GM21723 (cell line): ENCODE data around the gene LRIT1.

Experiments used
- ATAC-seq: cut with Tn5 transposase; IDR thresholded peaks from one replicate; pipeline ENCODE4 v1.9.1; 2021; ENCODE audit warnings: mild to moderate bottlenecking, moderate library complexity; ENCODE audit not compliant: unreplicated experiment

LRIT1 gene

DNA sequence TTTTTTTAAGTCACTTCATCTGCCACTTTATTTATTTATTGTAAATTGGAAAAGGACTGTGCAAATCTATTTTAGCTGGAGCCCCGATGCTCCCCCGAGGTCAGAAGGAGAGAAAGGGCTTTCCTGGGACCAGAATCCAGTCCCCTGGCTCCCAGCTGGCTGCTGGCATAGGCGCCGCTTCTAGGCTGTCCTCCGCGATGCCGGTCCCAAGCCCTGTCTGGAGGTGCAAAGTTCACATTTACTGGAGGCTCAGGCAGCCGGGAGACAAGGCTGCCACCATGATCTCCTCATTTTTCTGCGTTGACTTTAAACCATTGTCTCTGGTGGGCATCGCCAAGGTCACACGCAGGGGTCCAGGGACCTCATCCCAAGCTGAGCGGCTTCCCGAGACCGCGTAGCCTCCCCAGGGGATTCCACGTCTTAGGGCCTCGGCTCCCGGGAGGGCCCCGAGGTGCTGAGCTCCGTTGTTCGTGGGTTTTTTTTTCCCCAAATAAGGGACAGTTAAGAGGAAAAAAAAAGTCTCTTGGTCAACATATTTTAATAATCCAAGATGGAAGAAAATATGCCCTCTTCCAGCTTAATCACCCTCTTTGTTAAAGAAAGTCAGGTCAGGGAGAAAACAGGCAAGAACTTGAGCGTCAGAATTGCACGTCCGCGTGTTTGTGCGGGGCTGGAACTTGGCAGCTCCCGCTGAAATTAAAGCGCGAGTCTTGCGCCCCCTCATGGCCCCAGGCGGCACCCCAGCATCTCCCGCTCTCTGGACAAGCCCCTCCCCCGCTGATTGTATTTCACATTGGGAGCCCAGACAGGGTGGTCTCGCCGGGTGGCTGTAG, 15.4 kb upstream of the LRIT1 start:
- ATAC-seq: no peak

DNA sequence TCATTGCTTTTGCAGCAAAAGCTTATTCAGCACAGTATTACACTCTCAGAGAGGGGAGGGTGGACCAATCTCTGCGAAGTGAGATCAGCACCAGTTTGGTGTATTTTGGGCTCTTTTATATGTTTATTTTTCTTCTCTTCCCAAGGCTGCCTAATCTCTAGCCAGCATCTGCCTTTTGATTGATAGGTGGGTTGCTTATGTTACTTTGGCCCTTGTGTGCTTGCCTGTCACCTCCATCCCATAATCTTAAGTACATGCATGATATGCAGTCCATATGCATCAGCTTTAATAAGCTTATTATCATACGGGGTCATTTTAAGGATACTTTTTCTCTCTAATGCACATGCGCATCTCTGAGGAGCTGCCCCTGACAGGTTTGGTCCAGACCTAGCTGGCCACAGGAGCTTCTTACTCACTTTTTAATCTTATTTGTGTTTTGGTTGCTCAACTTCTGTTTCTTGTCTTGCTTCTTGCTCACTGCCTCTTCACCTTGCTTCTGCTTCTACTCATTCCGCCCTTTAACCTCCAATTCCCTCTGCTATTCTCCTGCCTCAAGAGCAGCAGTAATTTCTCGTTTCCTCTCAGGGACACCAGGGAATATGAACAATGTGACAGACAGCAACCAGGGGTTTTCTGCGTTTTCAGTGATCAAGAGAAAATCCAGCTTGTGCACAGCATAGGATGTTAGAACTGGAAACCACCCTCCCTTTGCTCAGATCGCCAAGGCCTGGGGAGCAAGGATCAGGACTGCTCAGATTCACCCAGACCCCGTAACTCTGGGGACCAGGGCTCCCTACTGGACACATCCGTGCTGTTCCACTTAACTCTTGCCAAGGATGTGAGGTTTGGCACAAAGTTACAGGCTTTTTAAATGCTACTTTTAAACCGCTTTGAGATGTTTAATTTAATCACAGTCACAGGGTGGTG, 13.5 kb upstream of the LRIT1 start:
- ATAC-seq: no peak

DNA sequence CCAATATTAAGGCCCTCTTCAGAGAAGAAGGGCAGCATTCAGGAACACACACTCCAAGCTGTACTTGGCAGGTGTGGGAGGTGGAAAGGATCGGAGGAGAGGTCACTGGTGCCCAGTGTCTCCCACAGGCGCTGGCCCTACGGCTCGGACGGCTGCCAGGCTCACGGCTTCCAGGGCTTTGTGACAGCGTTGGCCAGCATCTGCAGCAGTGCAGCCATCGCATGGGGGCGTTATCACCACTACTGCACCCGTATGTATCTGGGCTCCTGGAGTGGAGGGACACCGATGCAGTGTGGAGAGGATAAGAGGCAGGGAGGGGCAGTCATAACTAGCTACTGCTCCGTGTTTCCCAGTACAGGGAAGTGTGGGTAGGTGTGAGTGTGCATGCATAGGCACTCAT, 7.4 kb upstream of the LRIT1 start:
- ATAC-seq: no peak

DNA sequence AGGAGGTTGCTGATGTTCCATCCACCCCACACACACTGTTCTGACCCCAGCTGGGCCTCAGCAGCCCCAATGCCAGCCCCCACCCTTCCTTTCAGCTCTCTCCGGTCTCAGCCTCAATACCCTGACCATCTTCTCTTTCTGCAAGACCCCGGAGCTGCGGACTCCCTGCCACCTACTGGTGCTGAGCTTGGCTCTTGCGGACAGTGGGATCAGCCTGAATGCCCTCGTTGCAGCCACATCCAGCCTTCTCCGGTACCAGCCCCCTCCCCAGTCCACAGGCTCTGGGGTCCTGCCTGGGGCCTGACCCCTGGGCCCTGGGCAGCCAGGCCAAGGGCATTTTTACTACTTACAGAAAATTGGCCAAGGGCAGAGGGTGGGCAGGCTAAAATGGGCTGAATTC, 6.2 kb upstream of the LRIT1 start:
- no peak for ATAC-seq

DNA sequence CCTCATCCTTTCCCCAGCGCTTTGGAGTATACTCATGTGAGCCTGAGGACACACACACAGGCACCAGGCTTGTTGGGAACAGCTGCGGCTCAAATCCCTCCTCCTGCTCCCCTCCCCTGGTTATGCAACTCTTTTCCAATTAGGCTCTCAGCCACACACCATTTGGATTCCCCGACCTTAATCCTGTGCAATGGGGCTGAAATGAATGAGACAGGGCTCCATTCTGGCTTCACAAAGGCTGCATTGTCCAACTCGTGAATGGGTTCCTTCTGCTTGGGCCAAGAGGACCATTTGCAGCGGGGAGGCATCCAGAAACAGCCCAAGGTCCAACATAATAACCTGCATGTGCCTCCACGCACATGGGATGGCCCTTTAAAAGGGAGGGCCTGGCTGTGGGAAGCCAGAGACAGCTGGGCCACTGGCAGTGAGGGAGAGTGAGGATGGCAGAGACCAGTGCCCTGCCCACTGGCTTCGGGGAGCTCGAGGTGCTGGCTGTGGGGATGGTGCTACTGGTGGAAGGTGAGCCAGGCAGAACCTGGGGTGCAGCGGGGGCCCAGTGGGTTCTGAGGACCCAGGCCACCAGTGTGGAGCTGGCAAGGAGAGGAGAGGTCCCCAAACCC, 3.4 kb upstream of the LRIT1 start, which contains the start of gene RGR:
RGR (plus strand) TSS at position 403 of the 620 bp plus-strand sequence; CDS start at position 441, 38 bp downstream.
- ATAC-seq: no peak

DNA sequence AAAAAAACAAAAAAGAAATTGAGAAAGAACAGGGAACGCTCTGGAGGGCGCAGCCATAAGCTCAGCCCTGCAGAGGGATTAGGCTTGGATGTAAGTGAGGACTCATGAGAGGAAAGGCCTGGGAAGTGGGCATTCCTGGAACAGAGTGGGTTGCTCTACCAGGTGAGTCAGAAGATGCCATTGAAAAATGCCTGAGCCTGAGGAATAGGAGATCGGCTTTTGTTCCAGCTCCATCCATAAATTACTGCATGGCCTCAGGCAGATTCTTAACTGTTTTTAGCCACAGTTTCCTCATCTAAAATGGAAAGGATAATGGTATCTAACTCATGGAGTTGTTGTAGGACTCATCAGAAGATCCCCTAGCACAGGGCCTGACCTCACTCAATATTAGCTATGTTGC, 2.4 kb upstream of the LRIT1 start:
- ATAC-seq: no peak

DNA sequence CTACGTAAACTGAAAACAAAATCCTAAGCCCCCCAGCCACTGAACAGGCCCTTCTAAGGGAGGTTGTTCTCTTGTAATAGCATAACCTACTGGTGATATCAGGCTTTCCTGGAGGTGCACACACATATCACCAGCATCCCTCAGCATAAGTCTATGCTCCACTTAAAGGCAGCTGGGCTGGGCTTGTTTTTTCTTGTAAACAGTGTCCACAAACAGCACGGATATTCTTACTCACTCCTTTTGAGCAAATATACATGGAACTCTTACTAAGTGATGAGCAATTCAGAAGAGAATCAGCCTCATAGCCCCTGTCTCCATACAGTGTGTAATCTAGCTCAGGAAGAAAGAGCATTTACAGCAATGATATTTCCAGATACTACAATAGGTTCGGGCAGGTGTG, 2.4 kb downstream of the LRIT1 start:
- no peak for ATAC-seq

DNA sequence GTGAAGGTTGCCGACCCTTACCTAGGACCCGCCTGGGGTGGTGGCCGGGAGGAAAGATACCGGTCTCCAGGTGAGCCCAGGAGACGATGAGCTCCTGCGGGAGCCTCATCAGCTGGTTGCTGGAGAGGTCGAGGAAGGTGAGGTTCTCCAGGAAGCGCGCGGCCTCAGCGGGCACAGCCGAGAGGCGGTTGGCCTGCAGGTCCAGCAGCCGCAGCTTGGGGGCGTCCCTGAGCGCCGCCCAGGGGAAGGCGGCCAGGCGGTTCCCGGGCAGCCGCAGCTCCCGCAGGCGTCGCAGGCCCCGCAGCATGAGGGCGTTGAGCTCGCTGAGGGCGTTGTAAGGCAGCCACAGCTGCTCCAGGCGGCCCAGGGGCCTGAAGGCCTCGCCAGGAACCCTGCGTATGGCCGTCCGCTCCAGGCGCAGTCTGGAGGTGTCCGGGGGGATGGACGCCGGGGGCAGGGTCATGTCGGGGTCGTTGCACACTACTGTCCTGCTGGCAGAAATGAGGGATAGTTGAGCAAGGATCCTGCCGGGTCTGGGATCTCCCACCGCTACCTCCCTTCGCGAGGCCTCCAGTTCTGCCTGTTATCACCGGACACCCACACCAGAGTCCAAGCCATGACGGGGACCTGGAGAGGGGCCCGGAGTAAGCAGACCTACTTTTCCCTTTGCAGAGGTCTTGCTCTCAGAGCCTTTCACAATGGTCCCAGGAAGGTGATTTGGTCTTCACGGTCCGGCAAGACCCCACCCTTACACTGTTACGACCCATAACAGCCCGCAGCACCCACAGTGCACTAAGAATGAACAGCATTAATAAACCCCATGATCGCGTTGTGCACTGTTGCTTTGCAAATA, 3.9 kb downstream of the LRIT1 start:
- no peak for ATAC-seq

DNA sequence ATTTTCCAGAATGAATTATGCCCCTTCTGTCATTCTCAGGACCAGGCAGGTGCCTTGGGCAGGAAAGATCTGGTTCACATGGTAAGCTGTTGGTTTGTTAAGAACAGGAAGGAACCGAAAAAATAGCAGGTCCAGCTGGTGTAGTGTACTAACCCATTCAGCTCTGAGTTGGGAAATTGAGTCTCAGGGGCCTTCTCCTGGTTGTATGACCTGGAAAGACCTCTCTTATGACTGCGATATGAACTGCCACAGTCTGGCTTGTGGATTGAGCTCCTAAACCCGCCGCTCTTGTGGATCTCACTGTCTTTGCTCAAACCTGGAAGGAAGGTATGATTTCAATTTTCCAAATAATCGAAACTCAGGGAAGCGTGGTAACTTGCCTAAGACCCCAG, 4.5 kb downstream of the LRIT1 start:
- no peak for ATAC-seq

DNA sequence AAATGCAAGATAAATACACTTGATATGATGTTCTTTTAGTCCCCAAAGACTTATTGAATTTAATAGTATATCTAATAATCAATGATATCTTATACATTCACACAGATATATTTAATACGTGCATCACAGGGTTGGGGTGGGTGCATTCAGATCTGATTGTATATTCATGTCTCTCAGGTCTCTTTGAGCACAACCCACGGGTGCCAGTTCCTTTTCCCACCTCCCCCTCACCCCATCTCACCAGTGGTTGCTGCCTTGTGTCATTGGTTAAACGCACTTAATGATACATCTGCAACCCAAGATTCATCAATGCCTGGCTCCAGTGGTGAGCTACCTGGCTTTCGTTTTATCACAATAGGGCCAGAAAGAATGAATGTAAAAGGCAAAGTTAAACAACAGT, 6.2 kb downstream of the LRIT1 start:
- no peak for ATAC-seq

DNA sequence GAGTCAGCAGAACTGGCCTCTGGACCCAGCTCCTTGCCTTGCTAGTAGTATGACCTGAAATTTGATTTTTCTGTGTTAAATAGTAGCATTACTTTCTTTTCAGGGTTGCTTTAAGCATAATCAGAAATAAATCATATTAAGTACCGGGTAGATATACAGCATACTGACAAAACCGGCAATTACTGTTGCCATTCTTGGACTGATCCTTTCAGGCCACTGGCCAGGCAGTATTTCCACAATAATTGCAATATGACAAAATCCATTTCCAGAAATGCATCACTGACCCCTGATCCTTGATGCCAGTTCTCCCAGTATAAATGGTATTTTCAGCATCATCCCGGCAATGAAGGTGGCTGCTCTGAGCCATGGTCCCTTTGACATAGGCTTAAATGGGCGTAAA, 6.9 kb downstream of the LRIT1 start:
- no peak for ATAC-seq

DNA sequence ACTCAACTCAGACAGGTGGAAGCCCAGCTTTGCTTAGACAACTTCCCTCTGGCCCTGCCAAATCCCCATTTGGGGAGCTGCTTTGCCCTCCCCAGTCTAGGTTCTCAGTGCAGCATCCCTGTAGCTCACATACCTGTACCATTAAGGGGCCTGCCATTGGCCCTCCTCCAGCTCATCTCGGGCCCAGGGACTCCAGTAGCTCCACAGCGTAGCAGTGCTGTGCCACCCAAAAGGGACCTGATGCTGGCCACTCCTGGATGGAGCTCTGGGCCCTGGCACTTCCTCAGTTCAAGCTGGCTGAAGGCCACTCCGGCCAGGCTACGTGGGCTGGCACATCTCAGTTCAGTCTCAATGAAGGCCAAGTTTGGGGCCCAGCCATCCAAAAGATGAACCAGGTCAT, 7.4 kb downstream of the LRIT1 start:
- no peak for ATAC-seq

DNA sequence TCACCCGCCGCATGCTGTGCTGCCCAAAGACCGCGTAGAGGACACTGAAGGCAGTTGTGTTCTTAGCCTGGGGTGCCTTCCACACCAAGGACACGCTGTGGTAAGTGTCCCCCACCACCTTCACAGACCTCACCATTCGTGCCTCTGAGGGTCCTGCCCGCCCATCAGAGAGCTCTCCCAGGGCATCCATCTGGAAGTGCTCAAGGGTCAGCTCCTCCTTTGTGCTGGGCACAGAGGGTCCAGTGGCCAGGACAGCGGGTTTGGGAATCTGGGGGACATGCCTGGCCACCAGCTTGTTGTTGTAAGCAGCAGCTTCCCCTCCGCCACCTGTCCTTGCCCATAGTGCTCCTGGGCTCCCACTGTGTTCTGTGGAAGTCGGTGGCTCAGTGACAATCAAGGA, 9.0 kb downstream of the LRIT1 start:
- no peak for ATAC-seq

DNA sequence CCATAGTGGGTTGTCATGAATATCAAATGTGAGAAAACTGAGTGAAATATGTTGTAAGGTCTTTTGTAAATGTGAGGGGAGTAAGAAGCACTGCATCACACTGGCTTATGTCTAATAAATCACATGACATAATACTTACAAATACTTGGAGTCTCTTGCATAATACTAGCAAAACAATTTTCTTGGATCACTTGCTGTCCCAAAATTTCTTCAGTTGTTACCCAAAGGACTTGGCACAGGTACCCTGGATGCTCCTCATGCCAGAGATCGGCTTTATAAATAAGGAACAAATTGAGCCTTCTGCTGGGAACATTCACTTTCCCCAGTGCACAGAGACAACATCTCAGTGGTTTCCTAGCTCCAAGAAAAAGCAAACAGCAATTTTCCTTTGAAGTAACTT, 11.0 kb downstream of the LRIT1 start:
- ATAC-seq: no peak

DNA sequence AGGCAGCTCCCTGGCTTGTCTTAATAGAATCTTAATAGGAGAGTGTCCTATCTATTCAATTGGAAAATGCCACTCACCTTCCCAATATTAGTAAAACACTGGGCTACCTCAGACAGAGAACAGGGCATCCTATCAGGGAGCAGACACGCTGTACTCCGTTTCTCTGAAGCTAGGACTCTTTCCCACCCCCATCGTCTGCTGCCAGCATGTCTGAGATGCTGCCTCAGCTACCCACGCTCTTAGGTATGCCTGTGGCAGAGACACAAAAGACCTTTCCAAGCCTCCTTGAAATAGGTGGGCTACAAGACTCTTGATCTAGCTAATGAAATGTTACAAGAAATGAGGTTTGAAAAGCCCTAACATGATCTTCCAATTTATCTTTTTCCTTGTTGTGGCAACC, 13.5 kb downstream of the LRIT1 start:
- ATAC-seq: no peak

DNA sequence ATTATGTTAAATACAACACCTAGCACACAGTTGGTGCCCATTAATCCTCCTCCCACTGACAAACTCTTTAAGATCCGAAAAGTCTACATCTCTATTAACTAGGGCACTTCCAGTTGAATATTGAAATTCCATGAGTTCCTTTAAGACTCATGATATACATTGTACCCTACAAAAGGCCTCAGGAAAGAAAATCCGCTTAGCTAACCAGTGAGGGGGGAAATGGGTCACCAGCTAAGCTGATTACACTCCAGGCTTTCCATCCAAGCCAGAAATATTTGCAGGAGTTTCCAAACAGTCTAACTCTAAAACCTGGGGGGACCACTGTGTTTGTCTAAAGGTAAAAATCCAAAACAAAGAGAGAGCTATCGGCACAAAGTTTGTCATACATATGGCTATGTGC, 14.7 kb downstream of the LRIT1 start:
- ATAC-seq: no peak

DNA sequence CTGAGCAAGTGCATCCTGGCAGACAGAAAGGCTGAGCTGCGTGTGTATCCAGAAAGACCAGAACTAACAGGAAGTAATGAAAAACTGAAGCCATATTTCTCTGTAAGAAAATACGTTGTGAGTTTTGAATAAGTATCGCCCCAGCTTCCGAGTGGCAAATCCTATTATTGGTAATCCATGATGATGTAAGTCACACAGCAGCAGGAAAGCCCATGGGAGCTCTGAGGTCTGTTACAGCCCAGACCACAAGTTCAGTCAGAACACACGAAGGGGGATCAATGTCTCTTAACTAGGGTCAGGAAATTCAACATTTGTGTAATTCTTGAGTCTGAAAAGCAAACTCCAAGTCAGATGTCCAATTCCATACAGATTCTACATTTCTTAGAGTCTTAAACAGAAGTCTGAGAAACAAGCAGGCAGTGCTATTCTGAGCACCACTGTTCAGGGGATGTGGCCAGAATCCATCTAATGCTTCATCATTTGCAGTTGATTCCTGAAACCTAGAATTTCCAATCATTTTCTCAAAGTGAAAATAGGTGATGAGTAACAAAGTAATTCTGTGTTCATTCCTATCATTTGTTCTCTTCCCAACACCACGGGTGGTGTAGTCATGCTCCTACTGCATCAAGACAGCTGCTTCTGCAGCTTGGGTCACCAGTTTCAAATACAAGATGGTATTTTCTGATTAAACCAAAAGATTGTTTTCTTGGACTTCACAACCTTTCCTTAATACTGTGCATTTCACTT, 15.7 kb downstream of the LRIT1 start, which contains the start of gene LRIT2:
LRIT2 (minus strand) TSS at position 118 of the 747 bp plus-strand sequence; CDS start at position 94, 24 bp downstream.
- no peak for ATAC-seq

DNA sequence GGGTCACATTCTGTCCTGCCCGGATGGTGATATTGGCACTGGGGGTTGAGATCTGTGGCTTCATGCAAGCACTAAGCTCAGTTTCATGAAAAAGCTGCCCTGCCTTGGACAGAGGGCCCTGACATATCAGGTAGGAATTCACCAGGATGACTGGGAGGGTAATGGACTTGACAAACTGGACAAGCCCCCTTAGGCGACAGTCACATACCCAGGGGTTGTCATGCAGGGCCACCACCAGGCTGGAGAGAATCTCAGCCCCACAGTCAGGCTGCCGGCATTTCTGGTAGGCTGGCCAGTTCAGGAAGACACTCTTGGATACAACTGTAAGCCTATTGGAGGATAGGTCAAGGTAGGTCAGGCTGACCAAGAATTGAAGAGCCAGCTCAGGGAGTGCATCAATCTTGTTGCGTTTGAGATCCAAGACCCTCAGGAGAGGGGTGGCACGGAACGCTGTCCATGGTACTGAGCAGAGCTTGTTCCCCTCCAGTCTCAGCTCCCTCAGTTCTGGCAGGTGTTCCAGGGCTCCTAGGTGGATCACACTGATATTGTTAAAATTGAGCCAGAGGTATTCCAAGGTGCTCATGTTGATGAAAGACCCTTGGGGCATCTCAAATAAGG, 16.8 kb downstream of the LRIT1 start:
- ATAC-seq: no peak

DNA sequence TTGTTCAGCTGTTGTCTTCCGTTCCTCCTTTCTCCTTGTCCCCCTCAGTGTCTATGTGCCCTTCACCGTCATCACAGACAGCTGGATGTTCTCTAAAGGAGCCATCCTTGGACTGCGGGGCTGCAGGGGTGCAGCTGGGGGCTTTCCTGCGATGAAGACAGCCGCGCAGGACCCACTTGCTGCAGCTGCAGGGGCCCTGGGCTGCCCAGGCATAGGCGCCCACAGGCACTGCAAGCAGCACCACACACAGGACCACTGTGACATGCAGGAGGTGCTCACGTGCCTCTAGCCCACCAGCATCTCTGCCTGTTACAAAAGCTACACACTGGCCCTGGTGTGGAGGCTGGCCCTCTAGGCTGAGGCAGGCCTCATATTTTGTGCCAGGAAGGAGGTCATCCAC, 19.4 kb downstream of the LRIT1 start:
- ATAC-seq: no peak
